Breast epithelium (tissue), 4 donors: Measurements from ENCODE around the gene DSG4. TPM values are rescaled to one million over a fixed set of nuclear protein-coding genes. Genes with fewer than 3 reads are reported as not detected.

ENCODE experiments used
- DNase-seq, 2 donors: peaks; one replicate each; pipeline ENCODE4 v3.0.0-alpha.2; 2019; ENCODE audit warnings: low spot score in 2 of 2
- H3K27ac ChIP-seq, 2 donors: fragments of 200-600 bp; sonication (generic) in 1 of 2; one replicate each; pipeline ENCODE4 v1.5.1; 2016 to 2019; ENCODE audit warnings: mild to moderate bottlenecking in 1 of 2
- H3K27me3 ChIP-seq, 2 donors: fragments of 200-600 bp; sonication (generic) in 1 of 2; one replicate each; pipeline versions ENCODE4 v1.5.1 to v1.6.0; 2017 to 2019; ENCODE audit warnings: control low read depth in 1 of 2, mild to moderate bottlenecking in 1 of 2
- H3K36me3 ChIP-seq: fragments of 200-600 bp; one replicate; pipeline ENCODE4 v1.5.1; 2019
- H3K4me1 ChIP-seq, 2 donors: fragments of 200-600 bp; sonication (generic); one replicate each; pipeline ENCODE4 v1.5.1; 2016 to 2019; ENCODE audit warnings: control low read depth in 1 of 2
- H3K4me3 ChIP-seq, 3 donors: fragments of 200-600 bp; sonication (generic); 1 replicate in 2 of 3; 2 replicates in 1 of 3; pipeline ENCODE4 v1.5.1; 2016 to 2019; ENCODE audit warnings: mild to moderate bottlenecking in 3 of 3, moderate library complexity in 2 of 3
- H3K9me3 ChIP-seq, 2 donors: fragments of 200-600 bp; sonication (generic) in 1 of 2; one replicate each; pipeline ENCODE4 v1.5.1; 2016 to 2019; ENCODE audit warnings: control low read depth in 1 of 2
- CTCF ChIP-seq, 3 donors: fragments of 450-650 bp; IDR thresholded peaks; one replicate each; pipeline ENCODE4 v1.5.1; 2016 to 2017; ENCODE audit warnings: antibody characterized with exemption in 3 of 3, mild to moderate bottlenecking in 3 of 3, moderate library complexity in 3 of 3
- POLR2A ChIP-seq: fragments of 450-650 bp; IDR thresholded peaks from one replicate; pipeline ENCODE4 v1.6.1; 2016; ENCODE audit warnings: antibody characterized with exemption, mild to moderate bottlenecking, moderate library complexity
- POLR2AphosphoS5 ChIP-seq, 3 donors: sonication (generic); formaldehyde crosslinking; IDR thresholded peaks; one replicate each; pipeline ENCODE4 v1.6.1; 2017; ENCODE audit warnings: antibody characterized with exemption in 3 of 3
- intact Hi-C: fragments of 100-400 bp; cut with DNase I; formaldehyde crosslinking; loops from one replicate; pipeline ENCODE4 v1.15.1; 2023; ENCODE audit warnings: low total_unique reads
- total RNA-seq, 3 donors: library from RNA; depleted of rRNA; stranded (reverse); fragments of >200 nt; gene quantifications; one replicate each; pipeline ENCODE4 v1.1.0, GENCODE V29; 2016

DSG4 gene
- total RNA-seq, 3 donors from 2014 or later = not detected

GRCh38 chr18:31380912-31381311 is 4.3 kb downstream of the DSG4 start:
- no peak for TF ChIP-seq POLR2AphosphoS5 (IDR thresholded peaks at IDR 0.05)
- no peak for TF ChIP-seq POLR2A
- TF ChIP-seq CTCF (IDR thresholded peaks at IDR 0.05) = no peak
- H3K27ac ChIP-seq = no peak overlapping the region
- no peaks in the 10 kb centered on the region for H3K9me3 ChIP-seq
- DNase-seq = no peak
- no peaks in the 10 kb centered on the region for H3K36me3 ChIP-seq
- H3K27me3 ChIP-seq = no peaks in the 10 kb centered on the region
- intact Hi-C loops = no loop called here
- no peaks in the 10 kb centered on the region for H3K4me1 ChIP-seq
- no peak overlapping the region for H3K4me3 ChIP-seq

DNA sequence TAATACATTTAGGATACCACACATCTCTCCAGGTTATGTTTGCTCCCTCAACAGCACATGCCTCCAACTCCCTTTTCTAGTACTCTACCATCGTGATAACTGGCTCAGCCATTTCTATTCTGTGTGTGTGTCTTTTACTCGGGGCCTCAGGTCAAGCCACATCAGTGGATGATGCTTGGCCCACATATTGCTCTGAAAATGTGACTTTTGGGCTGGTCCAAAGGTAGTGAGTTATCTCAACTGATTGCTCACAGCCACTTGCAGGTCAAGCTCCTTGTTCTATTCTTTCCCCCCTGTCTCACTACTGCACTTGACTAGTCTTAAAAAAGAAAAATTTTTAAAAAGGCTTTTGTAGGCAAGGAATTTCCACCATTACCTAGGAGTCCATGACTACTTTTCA is 5.5 kb downstream of the DSG4 start:
- intact Hi-C loops = no loop called here
- TF ChIP-seq CTCF (IDR thresholded peaks at IDR 0.05) = no peak
- TF ChIP-seq POLR2AphosphoS5 (IDR thresholded peaks at IDR 0.05) = no peak
- TF ChIP-seq POLR2A = no peak
- Histone ChIP-seq H3K4me3 (no peak overlapping the region), H3K9me3 (no peaks in the 10 kb centered on the region), H3K36me3 (no peaks in the 10 kb centered on the region), H3K27me3 (no peaks in the 10 kb centered on the region), H3K27ac (no peak overlapping the region), H3K4me1 (no peaks in the 10 kb centered on the region)
- DNase-seq = no peak

DNA sequence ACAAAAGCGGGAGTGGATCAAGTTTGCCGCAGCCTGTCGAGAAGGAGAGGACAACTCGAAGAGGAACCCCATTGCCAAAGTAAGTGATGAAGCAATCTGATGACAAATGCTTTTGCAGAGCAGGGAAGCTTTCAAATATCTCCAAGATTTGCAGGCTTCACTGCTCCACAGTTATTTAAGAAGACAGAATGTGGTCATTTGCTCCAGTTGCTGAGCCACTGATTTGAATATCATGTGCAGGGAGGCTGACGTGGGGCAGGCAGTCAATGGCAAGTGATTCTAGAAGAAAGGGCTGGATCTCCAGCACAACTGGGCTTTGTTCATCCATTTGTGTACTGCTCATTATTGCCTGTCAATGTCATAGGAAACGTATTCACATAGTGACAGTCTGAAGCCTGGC is 10.2 kb downstream of the DSG4 start:
- H3K4me3 ChIP-seq = no peak overlapping the region
- no peak for DNase-seq
- intact Hi-C loops = no loop called here
- H3K27ac ChIP-seq = no peak overlapping the region
- H3K9me3 ChIP-seq = no peaks in the 10 kb centered on the region
- H3K36me3 ChIP-seq = no peaks in the 10 kb centered on the region
- no peaks in the 10 kb centered on the region for H3K27me3 ChIP-seq
- no peaks in the 10 kb centered on the region for H3K4me1 ChIP-seq
- TF ChIP-seq POLR2AphosphoS5 (IDR thresholded peaks at IDR 0.05) (no peak), POLR2A (no peak), CTCF (IDR thresholded peaks at IDR 0.05) (no peak)

DNA sequence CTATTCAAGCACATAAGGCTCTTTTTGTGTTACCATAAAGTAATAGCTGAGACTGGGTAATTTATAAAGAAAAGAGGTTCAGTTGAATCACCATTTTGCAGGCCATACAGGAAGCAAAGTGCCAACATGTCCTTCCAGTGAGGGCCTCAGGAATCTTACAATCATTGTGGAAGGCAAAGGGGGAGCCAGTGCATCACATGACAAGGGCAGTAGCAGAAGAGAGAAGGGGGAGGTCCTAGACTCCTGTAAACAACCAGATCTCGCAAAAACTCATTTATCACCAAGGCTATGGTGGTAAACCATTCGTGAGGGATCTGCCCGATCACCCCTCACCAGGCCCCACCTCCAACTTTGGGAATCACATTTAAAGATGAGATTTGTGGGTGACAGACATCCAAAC is 16.7 kb downstream of the DSG4 start:
- H3K27ac ChIP-seq = no peak overlapping the region
- H3K4me1 ChIP-seq = no peaks in the 10 kb centered on the region
- H3K9me3 ChIP-seq = no peaks in the 10 kb centered on the region
- DNase-seq = no peak
- no peaks in the 10 kb centered on the region for H3K27me3 ChIP-seq
- H3K4me3 ChIP-seq = no peak overlapping the region
- no peaks in the 10 kb centered on the region for H3K36me3 ChIP-seq
- intact Hi-C loops = no loop called here
- TF ChIP-seq CTCF (IDR thresholded peaks at IDR 0.05) = no peak
- no peak for TF ChIP-seq POLR2AphosphoS5 (IDR thresholded peaks at IDR 0.05)
- no peak for TF ChIP-seq POLR2A

DNA sequence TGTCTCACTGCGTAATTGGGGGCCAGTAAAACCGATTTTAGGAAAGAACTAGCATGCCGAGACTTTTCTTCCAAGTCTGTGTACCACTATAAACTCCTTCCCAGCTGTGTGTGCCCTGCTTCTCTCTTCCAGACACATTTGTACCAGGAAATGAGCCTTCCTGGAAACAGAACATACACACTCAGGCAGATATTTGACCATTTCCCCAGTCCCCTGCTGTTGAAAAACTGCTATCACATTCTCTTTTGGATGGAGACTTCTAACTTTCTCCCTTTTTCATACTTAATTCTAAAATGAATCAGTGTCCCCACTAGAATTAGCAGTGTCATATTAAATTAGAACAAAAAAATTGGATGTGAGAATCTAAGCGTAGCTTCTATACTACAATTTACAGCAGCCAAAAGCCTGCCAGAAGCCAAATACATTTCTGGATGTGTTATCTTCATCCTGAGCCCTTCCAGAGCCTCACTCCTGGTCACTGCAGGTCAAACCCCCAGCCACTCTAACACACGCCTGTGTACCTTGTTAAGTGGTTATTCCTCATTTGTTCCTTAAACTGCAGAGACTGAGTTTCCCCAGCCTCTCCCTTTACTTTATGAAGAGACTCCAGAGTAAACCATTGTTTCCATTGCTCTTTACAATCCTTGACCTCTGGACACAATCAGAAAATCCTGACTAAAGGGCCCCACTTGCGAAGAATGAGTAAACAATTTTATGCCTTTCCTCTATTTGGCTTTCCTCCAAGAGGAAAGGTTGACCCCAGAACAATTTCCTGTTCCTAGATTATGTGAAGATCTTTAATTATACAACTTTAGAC is 20.4 kb downstream of the DSG4 start:
- Histone ChIP-seq H3K27me3 (no peaks in the 10 kb centered on the region), H3K4me1 (no peaks in the 10 kb centered on the region), H3K4me3 (no peak overlapping the region), H3K27ac (peak overlapping the region; percentile 19 to 70), H3K9me3 (no peaks in the 10 kb centered on the region), H3K36me3 (no peaks in the 10 kb centered on the region)
- DNase-seq = no peak
- intact Hi-C loops = no loop called here
- TF ChIP-seq CTCF (IDR thresholded peaks at IDR 0.05) (no peak), POLR2A (no peak), POLR2AphosphoS5 (IDR thresholded peaks at IDR 0.05) (no peak)
